Suprapubic skin (tissue), 4 donors: ENCODE data around the gene LIMS2. TPM values are rescaled to one million over a fixed set of nuclear protein-coding genes. Genes with fewer than 3 reads are reported as not detected.

Experiments
- DNase-seq, 2 donors: peaks; one replicate each; pipeline ENCODE4 v3.0.0-alpha.2; 2019; ENCODE audit warnings: low spot score in 2 of 2
- H3K27ac ChIP-seq: fragments of 200-600 bp; sonication (generic); one replicate; pipeline ENCODE4 v1.5.1; 2019
- H3K27me3 ChIP-seq: fragments of 200-600 bp; sonication (generic); one replicate; pipeline ENCODE4 v1.5.1; 2019
- H3K36me3 ChIP-seq: fragments of 200-600 bp; sonication (generic); one replicate; pipeline ENCODE4 v1.5.1; 2019
- H3K4me1 ChIP-seq: fragments of 200-600 bp; sonication (generic); one replicate; pipeline ENCODE4 v1.5.1; 2019
- H3K4me3 ChIP-seq: fragments of 200-600 bp; sonication (generic); one replicate; pipeline ENCODE4 v1.5.1; 2019; ENCODE audit warnings: mild to moderate bottlenecking
- H3K9me3 ChIP-seq: fragments of 200-600 bp; sonication (generic); one replicate; pipeline ENCODE4 v1.5.1; 2019
- EP300 ChIP-seq: sonication (generic); formaldehyde crosslinking; IDR thresholded peaks from one replicate; pipeline ENCODE4 v1.6.1; 2017; ENCODE audit warnings: antibody characterized with exemption
- POLR2A ChIP-seq, 2 donors: fragments of 450-650 bp; IDR thresholded peaks; one replicate each; pipeline ENCODE4 v1.6.1; 2017; ENCODE audit warnings: antibody characterized with exemption in 2 of 2, mild to moderate bottlenecking in 2 of 2, moderate library complexity in 2 of 2
- POLR2AphosphoS5 ChIP-seq, 3 donors: sonication (generic); formaldehyde crosslinking; IDR thresholded peaks; one replicate each; pipeline ENCODE4 v1.6.1; 2017; ENCODE audit warnings: antibody characterized with exemption in 3 of 3
- WGBS: methylation state at CpG from one replicate; pipeline ENCODE4 v1.1.5; 2018; 5-methylcytosine and 5-hydroxymethylcytosine counted together
- total RNA-seq, 4 donors: library from RNA; depleted of rRNA; stranded (reverse); fragments of >200 nt; gene quantifications; one replicate each; pipeline ENCODE4 v1.1.0, GENCODE V29; 2016
- TF ChIP-seq, protein P1 (sequence below), 2 donors: fragments of 200-600 bp in 1 of 2; fragments of 450-650 bp in 1 of 2; sonication (generic) in 1 of 2; IDR thresholded peaks; one replicate each; pipeline ENCODE4 v1.5.1; 2016 to 2019; ENCODE audit warnings: antibody characterized with exemption in 2 of 2, mild to moderate bottlenecking in 1 of 2, moderate library complexity in 1 of 2

The LIMS2 gene, protein sequence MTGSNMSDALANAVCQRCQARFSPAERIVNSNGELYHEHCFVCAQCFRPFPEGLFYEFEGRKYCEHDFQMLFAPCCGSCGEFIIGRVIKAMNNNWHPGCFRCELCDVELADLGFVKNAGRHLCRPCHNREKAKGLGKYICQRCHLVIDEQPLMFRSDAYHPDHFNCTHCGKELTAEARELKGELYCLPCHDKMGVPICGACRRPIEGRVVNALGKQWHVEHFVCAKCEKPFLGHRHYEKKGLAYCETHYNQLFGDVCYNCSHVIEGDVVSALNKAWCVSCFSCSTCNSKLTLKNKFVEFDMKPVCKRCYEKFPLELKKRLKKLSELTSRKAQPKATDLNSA
- total RNA-seq: 10 to 100 TPM in 2 of 4 donors, 1 to 10 TPM in 2; 9.2 to 40.0 (median 15.4) TPM

DNA sequence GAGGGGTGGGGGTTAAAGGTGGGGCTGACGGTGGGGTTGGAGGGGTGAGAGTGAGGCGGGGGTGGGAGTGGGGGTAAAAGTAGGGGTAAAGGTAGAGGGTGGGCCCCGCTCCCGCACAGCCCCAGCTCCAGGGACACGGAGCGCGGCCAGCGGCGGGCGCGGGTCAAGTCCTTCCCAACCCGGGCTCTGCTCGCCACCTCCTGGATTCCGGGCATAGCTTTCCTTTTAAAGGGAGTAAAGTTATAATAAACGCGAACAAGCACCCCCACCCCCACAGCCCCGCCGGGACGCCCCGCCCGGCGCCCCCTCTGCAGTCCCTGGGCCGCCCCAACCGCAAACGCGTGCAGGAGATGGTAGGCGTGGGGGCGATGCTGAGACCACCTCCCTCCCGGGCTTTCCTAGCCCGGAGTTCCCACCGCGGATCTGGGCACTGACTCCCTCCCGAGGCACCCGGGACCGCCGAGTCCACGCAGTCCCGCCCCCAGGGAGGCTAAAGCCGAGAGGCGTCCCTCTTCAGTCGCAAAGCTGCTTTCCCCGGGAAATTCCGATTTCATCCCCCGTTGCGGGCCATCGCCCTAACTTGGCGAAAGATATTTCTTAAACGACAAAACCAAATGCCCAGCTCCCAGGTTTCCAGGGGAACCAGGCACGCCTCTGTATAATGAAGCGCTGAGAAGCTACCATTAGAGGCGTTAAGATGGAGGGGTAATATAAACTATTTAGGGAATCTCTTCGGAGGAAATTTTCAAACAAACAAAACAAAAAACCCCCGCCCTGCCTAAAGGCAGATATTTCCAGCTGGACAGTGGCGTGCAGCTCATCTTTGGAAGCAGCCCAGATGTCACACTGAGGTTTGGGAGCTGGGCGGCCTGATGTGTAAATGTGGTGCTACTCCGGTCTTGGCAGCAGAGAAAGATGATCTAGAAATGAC, at the start of gene LIMS2:
TSS of gene LIMS2 (minus strand) at position 200 of the 931 bp plus-strand sequence. CDS start 506 bp downstream, outside the sequence.
- Histone ChIP-seq H3K4me1 (peaks cover 37% of the 10 kb centered on the region), H3K36me3 (no peaks in the 10 kb centered on the region), H3K27me3 (peaks cover 16% of the 10 kb centered on the region), H3K4me3 (peak within 1 kb of the TSS; percentile 75), H3K9me3 (no peaks in the 10 kb centered on the region), H3K27ac (peak within 1 kb of the TSS; percentile 86)
- TF ChIP-seq, protein P1, sequence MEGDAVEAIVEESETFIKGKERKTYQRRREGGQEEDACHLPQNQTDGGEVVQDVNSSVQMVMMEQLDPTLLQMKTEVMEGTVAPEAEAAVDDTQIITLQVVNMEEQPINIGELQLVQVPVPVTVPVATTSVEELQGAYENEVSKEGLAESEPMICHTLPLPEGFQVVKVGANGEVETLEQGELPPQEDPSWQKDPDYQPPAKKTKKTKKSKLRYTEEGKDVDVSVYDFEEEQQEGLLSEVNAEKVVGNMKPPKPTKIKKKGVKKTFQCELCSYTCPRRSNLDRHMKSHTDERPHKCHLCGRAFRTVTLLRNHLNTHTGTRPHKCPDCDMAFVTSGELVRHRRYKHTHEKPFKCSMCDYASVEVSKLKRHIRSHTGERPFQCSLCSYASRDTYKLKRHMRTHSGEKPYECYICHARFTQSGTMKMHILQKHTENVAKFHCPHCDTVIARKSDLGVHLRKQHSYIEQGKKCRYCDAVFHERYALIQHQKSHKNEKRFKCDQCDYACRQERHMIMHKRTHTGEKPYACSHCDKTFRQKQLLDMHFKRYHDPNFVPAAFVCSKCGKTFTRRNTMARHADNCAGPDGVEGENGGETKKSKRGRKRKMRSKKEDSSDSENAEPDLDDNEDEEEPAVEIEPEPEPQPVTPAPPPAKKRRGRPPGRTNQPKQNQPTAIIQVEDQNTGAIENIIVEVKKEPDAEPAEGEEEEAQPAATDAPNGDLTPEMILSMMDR (IDR thresholded peaks at IDR 0.05): peak in 1 of 2 donors; percentile 18
- TF ChIP-seq POLR2A (IDR thresholded peaks at IDR 0.05): no peak
- 2% methylated on average over 41 of the region's 56 CpGs for WGBS
- DNase-seq: peak in 1 of 2 donors; percentile 73

DNA sequence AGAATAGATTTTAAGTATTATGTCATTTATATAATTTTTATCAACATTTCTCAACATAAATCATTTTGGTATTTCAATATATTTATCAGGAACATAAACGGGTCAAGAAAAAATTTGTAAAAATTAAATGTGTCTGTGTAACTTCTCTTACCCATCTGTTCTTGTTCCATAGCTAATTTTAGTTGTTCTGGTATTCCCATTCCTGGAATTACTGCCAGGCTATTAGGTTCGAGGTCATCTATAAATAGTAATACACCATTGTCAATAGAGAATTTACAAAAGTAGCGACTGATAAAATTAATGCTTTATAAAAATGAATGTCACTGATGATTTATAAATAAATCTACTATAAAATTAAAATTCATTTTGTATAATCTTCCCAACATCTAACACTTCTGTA, 47.5 kb upstream of the LIMS2 start:
- Histone ChIP-seq H3K27me3 (no peaks in the 10 kb centered on the region), H3K4me1 (no peaks in the 10 kb centered on the region), H3K27ac (no peak overlapping the region), H3K4me3 (no peak overlapping the region), H3K36me3 (peaks cover 50% of the 10 kb centered on the region), H3K9me3 (no peaks in the 10 kb centered on the region)
- TF ChIP-seq POLR2AphosphoS5 (IDR thresholded peaks at IDR 0.05) (no peak), EP300 (no peak), POLR2A (IDR thresholded peaks at IDR 0.05) (no peak)
- TF ChIP-seq, protein P1 (IDR thresholded peaks at IDR 0.05): no peak
- 84% methylated on average over 3 of the region's 3 CpGs for WGBS
- no peak for DNase-seq

DNA sequence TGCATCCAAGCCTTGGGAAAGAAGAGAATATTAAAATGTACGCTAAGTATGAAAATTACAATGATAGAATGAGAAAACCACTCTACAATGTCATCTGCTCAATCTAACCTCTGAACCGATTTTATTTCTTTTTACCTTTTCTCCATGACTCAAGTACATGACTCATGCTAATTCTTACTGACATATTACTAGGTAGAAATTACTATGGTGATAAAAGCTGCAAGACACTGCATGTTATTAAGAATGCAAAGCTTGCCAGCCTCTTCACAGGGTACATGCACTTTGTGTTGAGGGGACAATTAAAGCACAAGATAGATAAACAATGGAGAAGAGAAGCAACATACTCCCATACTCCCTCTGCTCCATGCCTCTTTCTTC, 46.6 kb upstream of the LIMS2 start:
- no peaks in the 10 kb centered on the region for H3K27me3 ChIP-seq
- WGBS: 81% methylated on average over 2 of the region's 2 CpGs
- no peak overlapping the region for H3K27ac ChIP-seq
- H3K4me3 ChIP-seq: no peak overlapping the region
- peaks cover 51% of the 10 kb centered on the region for H3K36me3 ChIP-seq
- DNase-seq: no peak
- TF ChIP-seq, protein P1 (IDR thresholded peaks at IDR 0.05): no peak
- TF ChIP-seq POLR2A (IDR thresholded peaks at IDR 0.05) (no peak), EP300 (no peak), POLR2AphosphoS5 (IDR thresholded peaks at IDR 0.05) (no peak)
- H3K4me1 ChIP-seq: no peaks in the 10 kb centered on the region
- H3K9me3 ChIP-seq: no peaks in the 10 kb centered on the region

DNA sequence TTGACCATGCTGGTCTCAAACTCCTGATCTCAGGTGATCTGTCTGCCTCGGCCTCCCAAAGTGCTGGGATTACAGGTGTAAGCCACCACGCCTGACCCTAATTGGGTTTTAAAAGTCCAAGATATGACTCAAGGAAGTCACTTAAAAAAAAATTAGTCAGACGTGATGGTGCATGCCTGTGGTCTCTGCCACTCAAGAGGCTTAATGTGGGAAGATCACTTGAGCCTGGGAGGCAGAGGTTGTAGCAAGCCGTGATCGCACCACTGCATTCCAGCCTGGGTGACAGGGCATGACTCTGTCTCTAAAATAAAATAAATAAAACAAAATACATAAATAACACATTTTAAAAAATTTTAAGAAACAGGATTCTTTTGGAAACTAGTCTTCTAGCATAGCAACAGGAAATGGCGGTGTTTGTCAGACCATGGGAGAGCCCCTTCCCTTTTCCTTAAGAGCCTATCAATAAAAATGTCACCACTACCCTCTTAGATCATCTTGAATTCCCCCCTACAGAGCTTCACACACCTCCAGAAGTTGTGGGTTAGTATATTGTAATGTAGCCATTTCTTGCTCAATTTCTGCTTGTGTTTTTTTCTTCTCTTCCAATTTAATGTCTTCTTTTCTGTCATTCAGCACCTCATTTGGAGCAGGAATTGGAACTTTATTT, 46.1 kb upstream of the LIMS2 start:
- no peaks in the 10 kb centered on the region for H3K27me3 ChIP-seq
- H3K27ac ChIP-seq: no peak overlapping the region
- DNase-seq: no peak
- H3K36me3 ChIP-seq: peaks cover 57% of the 10 kb centered on the region
- H3K9me3 ChIP-seq: no peaks in the 10 kb centered on the region
- H3K4me1 ChIP-seq: no peaks in the 10 kb centered on the region
- no peak for TF ChIP-seq EP300
- TF ChIP-seq, protein P1 (IDR thresholded peaks at IDR 0.05): no peak
- TF ChIP-seq POLR2AphosphoS5 (IDR thresholded peaks at IDR 0.05): no peak
- no peak for TF ChIP-seq POLR2A (IDR thresholded peaks at IDR 0.05)
- WGBS: 88% methylated on average over 6 of the region's 6 CpGs
- H3K4me3 ChIP-seq: no peak overlapping the region
